GM10248 (cell line): ENCODE measurements around the gene FAIM2.

ENCODE experiments used
- CTCF ChIA-PET: fragments of 300-600 bp; sonication (Branson Sonifier 250); formaldehyde crosslinking; extraction: SDS; loops from one replicate; lab custom pipeline; 2021; ENCODE audit warnings: antibody characterized with exemption; lab: Yijun Ruan, JAX
- POLR2A ChIA-PET: fragments of 350-650 bp; sonication (Branson Sonifier 250); formaldehyde crosslinking; extraction: SDS; loops from one replicate; lab custom pipeline; 2020; ENCODE audit warnings: antibody characterized with exemption; lab: Yijun Ruan, JAX
- DNase-seq: peaks from one replicate; pipeline ENCODE4 v3.0.0; 2012; ENCODE audit errors: extremely low spot score
- CTCF ChIP-seq: IDR thresholded peaks from 2 replicates; pipeline ENCODE4 v1.5.1; 2012; ENCODE audit warnings: mild to moderate bottlenecking, low read depth; ENCODE audit errors: extremely low read depth, missing control alignments, control extremely low read depth

Gene FAIM2

GRCh38 chr12:49924628-49925246, 21.0 kb upstream of the FAIM2 start:
- POLR2A ChIA-PET, result no interaction called here
- CTCF ChIA-PET, result interaction anchor here (2.5 kb wide), 1 partner anchor 42 kb away, joined by 7 read pairs; no protein-coding TSS in a partner anchor
- no peak for TF ChIP-seq CTCF
- DNase-seq, result no peak

GRCh38 chr12:49923880-49924556, 20.3 kb upstream of the FAIM2 start:
- POLR2A ChIA-PET, result no interaction called here
- no peak for DNase-seq
- CTCF ChIA-PET, result interaction anchor here (1.0 to 2.5 kb wide), 2 partner anchors 22 to 43 kb away, joined by 3 to 7 read pairs; no protein-coding TSS in a partner anchor
- no peak for TF ChIP-seq CTCF

GRCh38 chr12:49923035-49923644, 19.4 kb upstream of the FAIM2 start:
- ChIA-PET POLR2A (no interaction called here), CTCF (interaction anchor here (1.0 kb wide), 1 partner anchor 23 kb away, joined by 3 read pairs; no protein-coding TSS in a partner anchor)
- no peak for DNase-seq
- TF ChIP-seq CTCF, result no peak

DNA sequence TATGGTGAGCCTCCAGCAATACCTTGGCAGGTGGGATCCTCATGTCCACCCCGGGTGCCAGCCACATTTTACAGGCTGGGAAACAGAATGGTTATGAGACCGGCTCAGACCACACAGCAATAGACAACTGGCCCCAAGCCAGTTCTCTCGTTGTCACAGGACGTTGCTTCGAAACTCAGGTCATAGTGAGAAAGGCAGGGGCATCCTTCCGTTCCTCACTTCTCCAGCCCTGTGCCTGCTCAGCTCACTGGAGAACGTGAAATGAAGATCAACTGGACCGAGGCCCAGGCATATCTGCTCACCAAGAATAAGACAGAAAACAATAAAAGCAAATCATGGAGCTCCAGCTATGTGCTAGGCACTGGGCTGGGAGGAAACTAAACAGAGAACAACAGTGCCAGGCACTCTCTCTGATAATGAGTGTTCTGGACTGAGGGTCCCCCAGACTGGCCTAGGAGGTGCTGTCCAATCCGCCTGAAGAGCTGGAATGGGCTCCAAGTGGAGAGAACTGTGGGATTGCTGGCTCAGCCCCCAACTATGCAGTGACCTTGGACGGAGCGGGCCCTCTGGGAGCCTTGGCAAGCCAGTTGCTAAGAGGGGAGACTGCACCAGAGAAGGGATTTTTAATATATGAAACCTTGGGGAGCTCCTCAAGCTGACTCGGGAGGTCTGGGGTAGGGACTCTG, 18.8 kb upstream of the FAIM2 start:
- no peak for TF ChIP-seq CTCF

GRCh38 chr12:49921936-49922335, 18.2 kb upstream of the FAIM2 start:
- POLR2A ChIA-PET, result no interaction called here
- CTCF ChIA-PET, result no interaction called here
- DNase-seq, result no peak
- no peak for TF ChIP-seq CTCF

More for the DNA sequence above, 18.8 kb upstream of the FAIM2 start:
- ChIA-PET POLR2A (no interaction called here), CTCF (no interaction called here)
- no peak for DNase-seq

- ChIA-PET CTCF (no interaction called here), POLR2A (no interaction called here)
- DNase-seq, result no peak
- no peak for TF ChIP-seq CTCF
Observed at GRCh38 chr12:49921299-49921698, 17.6 kb upstream of the FAIM2 start.
